GM18873 (cell line): ENCODE results near the gene TRAPPC2.
"Not testable (repeated sequence)": the region's sequence is repeated elsewhere in the genome, so short reads cannot be mapped to it uniquely, and the experiment has no call there.

Experiments
- ATAC-seq: cut with Tn5 transposase; IDR thresholded peaks from one replicate; pipeline ENCODE4 v1.9.1; 2021; ENCODE audit warnings: mild to moderate bottlenecking, moderate library complexity, moderate number of reproducible peaks; ENCODE audit not compliant: unreplicated experiment, low FRiP score

Gene TRAPPC2

DNA sequence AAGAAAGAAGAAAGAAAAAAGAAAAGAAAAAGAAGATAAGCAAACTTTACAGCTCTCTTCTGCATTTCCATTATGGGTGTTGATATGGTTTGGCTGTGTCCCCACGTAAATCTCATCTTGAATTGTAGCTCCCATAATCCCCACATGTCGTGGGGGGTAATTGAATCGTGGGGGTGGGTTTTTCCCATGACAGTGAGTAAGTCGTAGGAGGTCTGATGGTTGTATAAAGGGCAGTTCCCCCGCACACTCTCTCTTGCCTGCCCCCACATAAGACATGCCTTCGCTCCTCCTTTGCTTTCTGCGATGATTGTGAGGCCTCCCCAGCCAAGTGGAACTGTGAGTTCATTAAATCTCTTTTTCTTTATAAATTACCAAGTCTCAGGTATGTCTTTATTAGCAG lies 52.8 kb downstream of the TRAPPC2 start:
- no peak for ATAC-seq

DNA sequence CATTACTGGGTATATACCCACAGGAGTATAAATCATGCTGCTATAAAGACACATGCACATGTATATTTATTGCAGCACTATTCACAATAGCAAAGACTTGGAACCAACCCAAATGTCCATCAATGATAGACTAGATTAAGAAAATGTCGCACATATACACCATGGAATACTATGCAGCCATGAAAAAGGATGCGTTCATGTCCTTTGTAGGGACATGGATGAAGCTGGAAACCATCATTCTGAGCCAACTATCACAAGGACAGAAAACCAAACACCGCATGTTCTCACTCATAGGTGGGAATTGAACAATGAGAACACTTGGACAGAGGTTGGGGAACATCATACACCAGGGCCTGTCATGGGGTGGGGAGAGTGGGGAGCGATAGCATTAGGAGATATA lies 54.7 kb downstream of the TRAPPC2 start:
- not testable (repeated sequence) for ATAC-seq

DNA sequence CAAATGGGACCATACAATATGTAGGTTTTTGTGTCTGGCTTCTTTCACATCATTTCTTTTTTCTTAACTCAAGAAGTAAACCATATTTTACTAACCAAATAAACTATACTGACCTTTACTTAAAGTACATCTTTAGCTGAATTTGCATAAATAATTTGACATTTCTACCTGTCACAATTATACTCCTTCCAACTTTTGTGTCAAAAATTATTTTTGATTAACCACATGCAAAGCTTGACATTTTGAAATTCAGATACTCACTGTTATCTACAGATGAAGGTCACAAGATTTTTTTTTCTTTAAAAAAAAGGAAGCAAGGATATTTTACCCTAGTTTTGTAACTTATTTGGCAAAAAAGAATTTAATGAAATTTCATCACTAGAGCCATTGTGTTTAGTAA lies 57.5 kb downstream of the TRAPPC2 start:
- no peak for ATAC-seq

DNA sequence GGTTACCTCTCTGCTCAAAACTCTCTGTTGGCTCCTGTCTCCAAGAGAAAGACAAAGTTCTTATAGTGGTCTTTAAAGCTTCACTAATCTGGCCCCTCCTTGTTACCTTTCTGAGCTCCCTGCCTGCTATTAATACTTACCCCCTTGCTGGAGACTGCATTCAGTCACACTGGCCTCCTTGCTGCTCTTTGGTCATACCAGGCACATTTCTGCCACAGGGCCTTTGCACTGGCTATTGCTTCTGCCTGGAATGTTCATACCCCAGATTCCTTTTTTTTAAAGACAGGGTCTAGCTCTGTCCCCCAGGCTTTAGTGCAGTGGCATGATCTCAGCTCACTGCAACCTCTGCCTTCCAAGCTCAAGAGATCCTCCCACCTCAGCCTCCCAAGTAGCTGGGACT lies 61.4 kb downstream of the TRAPPC2 start:
- no peak for ATAC-seq

DNA sequence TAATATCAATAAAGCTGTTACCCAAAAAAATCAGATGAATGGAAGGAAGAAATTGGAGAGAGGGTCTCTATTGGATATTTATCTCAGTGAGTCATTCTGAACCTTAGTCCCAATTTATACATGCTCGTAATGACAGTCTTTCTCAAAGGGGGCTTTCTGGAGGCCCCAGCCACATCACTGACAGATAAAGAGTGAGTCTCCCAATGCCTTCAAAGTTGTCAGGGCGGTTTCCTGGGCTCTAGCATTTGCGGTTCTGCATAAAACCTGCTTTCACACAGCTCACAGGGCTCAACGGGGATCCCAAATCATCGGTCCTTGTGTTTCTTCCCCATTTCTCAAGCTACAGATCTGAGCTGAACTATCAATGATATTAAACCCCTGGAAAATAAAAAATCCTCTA lies 64.2 kb downstream of the TRAPPC2 start:
- no peak for ATAC-seq

DNA sequence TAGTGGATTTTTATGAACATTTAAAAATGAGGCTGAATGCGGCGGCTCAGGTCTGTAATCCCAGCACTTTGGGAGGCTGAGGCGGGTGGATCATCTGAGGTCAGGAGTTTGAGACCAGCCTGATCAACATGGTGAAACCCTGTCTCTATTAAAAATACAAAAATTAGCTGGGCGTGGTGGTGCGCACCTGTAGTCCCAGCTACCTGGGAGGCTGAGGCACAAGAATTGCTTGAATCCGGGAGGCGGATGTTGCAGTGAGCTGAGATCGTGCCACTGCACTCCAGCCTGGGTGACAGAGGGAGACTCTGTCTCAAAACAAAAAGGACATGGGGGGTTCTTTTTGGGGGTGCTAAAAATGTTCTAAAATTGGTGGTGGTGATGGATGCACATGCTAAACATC lies 64.7 kb downstream of the TRAPPC2 start:
- not testable (repeated sequence) for ATAC-seq

DNA sequence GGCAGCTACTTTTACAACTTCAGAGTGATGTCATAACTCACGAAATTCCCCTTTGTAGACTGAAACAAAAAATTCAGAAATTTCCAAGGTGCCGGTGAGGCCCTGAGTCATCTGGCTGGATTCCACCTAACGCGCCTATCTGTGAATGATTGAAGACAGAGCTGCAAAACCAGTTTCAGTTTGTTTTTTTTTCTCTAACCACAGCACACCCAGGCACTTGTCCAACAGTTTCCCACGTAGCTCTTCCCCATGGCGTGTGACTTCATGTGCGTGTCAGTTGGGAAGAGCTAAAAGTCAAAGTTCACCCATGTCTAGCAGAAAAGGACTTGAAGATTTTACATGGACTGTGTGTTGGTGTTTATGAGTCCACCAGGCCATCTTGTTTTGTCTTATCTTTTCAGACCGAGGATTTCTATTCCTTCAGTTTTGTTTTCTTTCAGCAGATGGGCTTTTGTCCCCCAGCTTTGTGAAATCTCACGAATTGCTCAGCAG lies 65.1 kb downstream of the TRAPPC2 start:
- ATAC-seq: peak; percentile 78

DNA sequence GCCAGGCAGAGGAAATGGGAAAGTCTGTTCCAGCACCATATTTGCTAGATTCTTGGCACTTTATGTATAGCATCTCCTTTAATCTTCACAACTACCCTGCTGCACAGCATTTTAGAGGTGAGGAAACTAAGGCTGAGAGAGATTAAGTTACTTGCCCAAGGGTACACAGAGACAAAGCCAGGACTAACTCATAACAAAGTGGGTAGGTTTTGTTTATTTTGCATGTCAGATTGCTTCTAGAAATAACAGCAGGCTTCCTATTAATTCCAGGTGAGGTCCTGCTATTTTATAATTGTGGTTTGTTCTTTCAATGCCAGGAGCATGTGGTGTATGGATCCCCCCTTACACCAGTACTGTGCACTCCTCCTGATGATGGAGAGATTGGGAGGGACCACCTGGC lies 66.5 kb downstream of the TRAPPC2 start:
- no peak for ATAC-seq

DNA sequence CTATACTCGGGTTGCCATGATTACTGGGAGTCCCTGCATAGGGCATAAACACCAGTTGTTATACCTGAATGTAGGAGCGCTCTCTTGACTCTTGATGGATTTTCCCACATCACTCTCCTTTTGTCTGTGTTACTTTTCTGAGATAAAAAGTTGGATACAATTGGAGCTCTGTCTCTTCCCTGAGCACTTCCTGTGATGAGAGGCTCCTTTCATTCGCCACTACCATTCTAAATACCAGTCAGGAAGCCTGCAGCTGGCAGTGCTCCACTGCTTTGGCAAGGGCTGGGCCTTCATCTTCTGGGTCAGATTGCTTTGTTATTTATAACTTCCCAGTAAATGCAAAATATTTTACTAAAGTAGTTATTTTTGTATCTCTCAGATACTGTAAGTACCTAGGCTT lies 67.6 kb downstream of the TRAPPC2 start:
- no peak for ATAC-seq

DNA sequence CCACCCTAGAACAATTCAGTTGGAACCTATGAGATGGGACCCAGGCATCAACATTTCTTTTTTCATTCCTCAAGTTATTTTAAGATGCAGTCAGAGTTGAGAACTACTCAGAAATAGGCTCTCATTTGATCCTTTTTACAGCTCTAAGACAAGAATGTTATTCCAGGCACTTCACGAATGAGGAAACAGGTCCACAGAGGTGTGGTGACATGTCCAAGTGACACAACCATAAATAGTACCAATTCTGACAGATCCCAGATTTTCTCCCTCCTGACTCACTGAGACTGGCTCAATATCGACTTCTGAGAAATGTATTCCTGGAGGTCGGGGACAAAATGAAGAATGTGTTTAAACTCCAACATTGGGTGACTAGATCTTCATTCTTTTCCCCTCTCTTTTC lies 70.4 kb downstream of the TRAPPC2 start:
- ATAC-seq: no peak

DNA sequence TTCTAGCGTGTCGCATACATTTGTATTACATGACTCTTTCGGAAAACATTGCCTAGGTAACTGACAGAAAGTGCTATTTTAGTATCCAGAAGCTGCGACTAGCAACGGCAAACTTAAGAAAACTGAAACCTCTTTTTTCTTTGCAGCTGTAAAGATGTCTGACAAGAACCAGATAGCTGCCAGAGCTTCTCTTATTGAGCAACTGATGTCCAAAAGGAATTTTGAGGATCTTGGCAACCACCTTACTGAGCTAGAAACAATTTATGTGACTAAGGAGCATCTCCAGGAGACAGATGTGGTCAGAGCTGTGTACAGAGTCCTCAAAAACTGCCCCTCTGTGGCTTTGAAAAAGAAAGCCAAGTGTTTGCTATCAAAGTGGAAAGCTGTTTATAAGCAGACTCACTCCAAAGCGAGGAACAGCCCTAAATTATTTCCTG lies 72.0 kb downstream of the TRAPPC2 start:
- ATAC-seq: no peak
